HepG2 (cell line): ENCODE measurements around the gene SFR1.

ENCODE experiments used
- DMAP1 ChIP-seq: IDR thresholded peaks from 2 replicates; pipeline ENCODE4 v1.6.1; 2016
- TF ChIP-seq, protein P1 (sequence below): sonication (generic); formaldehyde crosslinking; IDR thresholded peaks from 2 replicates; pipeline ENCODE4 v1.4.0; 2020; ENCODE audit warnings: missing genetic modification reagents

DNA sequence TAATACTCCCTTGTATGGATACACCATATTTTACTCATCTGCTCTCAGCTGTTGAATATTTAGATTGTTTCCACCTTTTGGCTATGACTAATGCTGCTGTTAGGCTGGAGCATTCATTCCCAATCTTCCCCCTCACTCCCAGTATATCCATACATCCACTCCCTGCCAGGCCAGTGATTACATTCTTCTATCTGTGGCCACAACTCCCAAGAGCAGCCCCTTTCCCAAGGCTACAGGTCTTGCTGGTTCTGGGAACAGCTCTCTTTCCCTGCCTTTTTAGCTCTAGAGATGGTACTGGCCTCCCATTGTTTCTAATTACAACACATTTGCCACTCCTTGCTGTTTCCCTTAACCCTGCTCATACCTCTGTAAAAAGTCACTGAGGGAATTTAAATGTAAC, 28.2 kb downstream of the SFR1 start:
- TF ChIP-seq DMAP1: no peak
- TF ChIP-seq, protein P1, sequence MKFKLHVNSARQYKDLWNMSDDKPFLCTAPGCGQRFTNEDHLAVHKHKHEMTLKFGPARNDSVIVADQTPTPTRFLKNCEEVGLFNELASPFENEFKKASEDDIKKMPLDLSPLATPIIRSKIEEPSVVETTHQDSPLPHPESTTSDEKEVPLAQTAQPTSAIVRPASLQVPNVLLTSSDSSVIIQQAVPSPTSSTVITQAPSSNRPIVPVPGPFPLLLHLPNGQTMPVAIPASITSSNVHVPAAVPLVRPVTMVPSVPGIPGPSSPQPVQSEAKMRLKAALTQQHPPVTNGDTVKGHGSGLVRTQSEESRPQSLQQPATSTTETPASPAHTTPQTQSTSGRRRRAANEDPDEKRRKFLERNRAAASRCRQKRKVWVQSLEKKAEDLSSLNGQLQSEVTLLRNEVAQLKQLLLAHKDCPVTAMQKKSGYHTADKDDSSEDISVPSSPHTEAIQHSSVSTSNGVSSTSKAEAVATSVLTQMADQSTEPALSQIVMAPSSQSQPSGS (CRISPR knock-in tag): no peak
